ENCODE measurements around the gene WDFY2.

The WDFY2 gene

DNA sequence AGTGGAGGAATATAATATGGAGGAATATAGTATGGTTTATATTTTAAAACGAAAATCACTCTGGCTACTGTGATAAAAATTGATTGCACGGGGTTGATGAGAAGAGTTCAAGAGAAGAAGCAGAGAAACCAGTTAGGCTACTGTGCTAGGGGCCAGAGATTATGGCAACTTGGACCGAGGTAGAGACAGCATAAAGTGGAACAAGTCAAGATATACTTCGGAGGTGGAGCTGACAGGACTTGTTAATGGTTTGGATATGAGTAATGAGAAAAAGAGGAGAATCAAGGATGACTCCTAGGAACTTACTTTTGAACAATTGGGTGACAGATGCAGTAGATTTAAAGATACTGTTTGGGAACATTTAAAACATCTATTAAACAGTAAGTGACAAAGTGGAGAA is 6.6 kb upstream of the WDFY2 start:
- Histone ChIP-seq H3K4me2 (ENCODE audit: low read depth, low read length, poor library complexity, severe bottlenecking) (no peak overlapping the region), H3K9me3 (ENCODE audit: insufficient read depth, low read length) (no peaks in the 10 kb centered on the region), H3K79me2 (ENCODE audit: insufficient read depth, low read length) (no peaks in the 10 kb centered on the region), H3K27ac (ENCODE audit: low read depth, low read length) (no peak overlapping the region), H3F3A (ENCODE audit: insufficient read depth) (no peaks in the 10 kb centered on the region), H3K36me3 (ENCODE audit: low read length) (no peaks in the 10 kb centered on the region), H3K4me3 (ENCODE audit: insufficient read depth, low read length, poor library complexity, severe bottlenecking) (no peak overlapping the region), H4K20me1 (ENCODE audit: low read depth, low read length) (no peaks in the 10 kb centered on the region), H2AFZ (ENCODE audit: low read depth, low read length, severe bottlenecking) (no peak overlapping the region), H3K9ac (ENCODE audit: low read length) (no peak overlapping the region), H3K27me3 (ENCODE audit: low read length) (no peaks in the 10 kb centered on the region), H3K9me2 (replicated peaks; ENCODE audit: insufficient read depth, low read length) (no peaks in the 10 kb centered on the region)
- TF ChIP-seq EZH2phosphoT487 (conservative IDR thresholded peaks at IDR 0.05; ENCODE audit: low read length) = no peak
- TF ChIP-seq, protein P1, sequence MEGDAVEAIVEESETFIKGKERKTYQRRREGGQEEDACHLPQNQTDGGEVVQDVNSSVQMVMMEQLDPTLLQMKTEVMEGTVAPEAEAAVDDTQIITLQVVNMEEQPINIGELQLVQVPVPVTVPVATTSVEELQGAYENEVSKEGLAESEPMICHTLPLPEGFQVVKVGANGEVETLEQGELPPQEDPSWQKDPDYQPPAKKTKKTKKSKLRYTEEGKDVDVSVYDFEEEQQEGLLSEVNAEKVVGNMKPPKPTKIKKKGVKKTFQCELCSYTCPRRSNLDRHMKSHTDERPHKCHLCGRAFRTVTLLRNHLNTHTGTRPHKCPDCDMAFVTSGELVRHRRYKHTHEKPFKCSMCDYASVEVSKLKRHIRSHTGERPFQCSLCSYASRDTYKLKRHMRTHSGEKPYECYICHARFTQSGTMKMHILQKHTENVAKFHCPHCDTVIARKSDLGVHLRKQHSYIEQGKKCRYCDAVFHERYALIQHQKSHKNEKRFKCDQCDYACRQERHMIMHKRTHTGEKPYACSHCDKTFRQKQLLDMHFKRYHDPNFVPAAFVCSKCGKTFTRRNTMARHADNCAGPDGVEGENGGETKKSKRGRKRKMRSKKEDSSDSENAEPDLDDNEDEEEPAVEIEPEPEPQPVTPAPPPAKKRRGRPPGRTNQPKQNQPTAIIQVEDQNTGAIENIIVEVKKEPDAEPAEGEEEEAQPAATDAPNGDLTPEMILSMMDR (IDR thresholded peaks at IDR 0.05; ENCODE audit: insufficient read depth, low read length, poor library complexity, severe bottlenecking) = no peak

DNA sequence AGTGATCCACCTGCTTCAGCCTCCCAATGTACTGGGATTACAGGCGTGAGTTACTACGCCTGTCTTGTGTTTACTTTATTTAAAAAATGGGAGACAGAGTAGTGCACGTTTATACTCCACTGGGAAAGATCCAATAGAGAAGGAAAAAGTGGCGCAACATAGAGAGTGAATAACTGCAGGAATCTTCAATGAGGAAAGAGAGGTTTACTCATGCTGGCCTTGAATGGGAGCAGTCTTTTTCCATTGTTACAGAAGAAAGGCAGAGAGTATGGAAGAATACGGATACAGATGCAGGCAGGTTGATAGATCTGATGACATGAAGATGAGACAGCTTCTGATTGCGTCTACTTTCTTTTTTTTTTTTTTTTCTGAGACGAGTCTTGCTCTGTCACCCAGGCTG is 4.6 kb upstream of the WDFY2 start:
- H3K9me3 ChIP-seq (ENCODE audit: insufficient read depth, low read length) = no peaks in the 10 kb centered on the region
- no peak overlapping the region for H3K9ac ChIP-seq (ENCODE audit: low read length)
- H3K36me3 ChIP-seq (ENCODE audit: low read length) = no peaks in the 10 kb centered on the region
- H3K27me3 ChIP-seq (ENCODE audit: low read length) = no peaks in the 10 kb centered on the region
- no peak overlapping the region for H3K4me3 ChIP-seq (ENCODE audit: insufficient read depth, low read length, poor library complexity, severe bottlenecking)
- H3K9me2 ChIP-seq (replicated peaks; ENCODE audit: insufficient read depth, low read length) = no peaks in the 10 kb centered on the region
- TF ChIP-seq, protein P1 (IDR thresholded peaks at IDR 0.05; ENCODE audit: insufficient read depth, low read length, poor library complexity, severe bottlenecking) = no peak
- TF ChIP-seq EZH2phosphoT487 (conservative IDR thresholded peaks at IDR 0.05; ENCODE audit: low read length) = no peak
- no peaks in the 10 kb centered on the region for H4K20me1 ChIP-seq (ENCODE audit: low read depth, low read length)
- no peak overlapping the region for H3K4me2 ChIP-seq (ENCODE audit: low read depth, low read length, poor library complexity, severe bottlenecking)
- no peak overlapping the region for H3K27ac ChIP-seq (ENCODE audit: low read depth, low read length)
- H3K79me2 ChIP-seq (ENCODE audit: insufficient read depth, low read length) = no peaks in the 10 kb centered on the region
- no peak overlapping the region for H2AFZ ChIP-seq (ENCODE audit: low read depth, low read length, severe bottlenecking)
- no peaks in the 10 kb centered on the region for H3F3A ChIP-seq (ENCODE audit: insufficient read depth)

DNA sequence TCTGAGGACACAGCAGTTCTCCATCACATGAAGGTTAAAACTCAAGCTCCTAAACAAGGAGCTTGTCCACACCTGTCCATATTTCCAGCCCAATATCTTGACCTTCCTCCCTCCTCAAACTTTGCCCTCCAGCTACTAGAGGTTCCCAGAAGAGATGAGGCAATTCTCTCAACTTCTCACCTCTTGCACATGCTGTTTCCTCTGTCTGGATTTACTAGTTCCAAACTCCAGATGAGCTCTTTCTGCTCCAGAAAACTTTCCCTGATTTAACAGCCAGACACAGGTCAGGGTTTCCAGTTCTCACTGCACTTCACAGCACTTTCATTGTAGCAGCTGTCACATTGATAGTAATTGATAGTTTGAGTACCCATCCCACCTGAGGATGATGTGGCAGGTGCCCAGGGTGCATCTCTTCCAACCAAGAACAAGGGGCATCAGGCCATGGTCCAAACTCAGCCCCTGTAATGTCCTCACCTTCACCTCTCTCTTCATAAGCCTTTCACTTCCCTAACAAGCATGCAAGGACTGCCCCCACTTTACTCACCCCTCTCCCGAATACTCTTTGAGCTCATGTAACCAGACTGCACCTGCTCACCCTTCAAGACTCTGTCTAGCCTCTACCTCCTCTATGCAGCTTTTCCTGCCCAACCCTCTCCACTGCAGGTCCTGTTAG is 3.0 kb upstream of the WDFY2 start:
- Histone ChIP-seq H3K27ac (ENCODE audit: low read depth, low read length) (no peak overlapping the region), H3K9me3 (ENCODE audit: insufficient read depth, low read length) (no peaks in the 10 kb centered on the region), H3K9ac (ENCODE audit: low read length) (no peak overlapping the region), H2AFZ (ENCODE audit: low read depth, low read length, severe bottlenecking) (no peak overlapping the region), H3F3A (ENCODE audit: insufficient read depth) (0 out of 2 replicates have a peak, but pooled peaks cover 4% of the 10 kb centered on the region), H3K9me2 (replicated peaks; ENCODE audit: insufficient read depth, low read length) (no peaks in the 10 kb centered on the region), H3K27me3 (ENCODE audit: low read length) (no peaks in the 10 kb centered on the region), H4K20me1 (ENCODE audit: low read depth, low read length) (peaks cover 8% of the 10 kb centered on the region; the same call in 1 of the 2 replicates), H3K36me3 (ENCODE audit: low read length) (no peaks in the 10 kb centered on the region), H3K79me2 (ENCODE audit: insufficient read depth, low read length) (0 out of 2 replicates have a peak, but pooled peaks cover 5% of the 10 kb centered on the region), H3K4me3 (ENCODE audit: insufficient read depth, low read length, poor library complexity, severe bottlenecking) (no peak overlapping the region), H3K4me2 (ENCODE audit: low read depth, low read length, poor library complexity, severe bottlenecking) (no peak overlapping the region)
- TF ChIP-seq, protein P1 (IDR thresholded peaks at IDR 0.05; ENCODE audit: insufficient read depth, low read length, poor library complexity, severe bottlenecking) = no peak
- no peak for TF ChIP-seq EZH2phosphoT487 (conservative IDR thresholded peaks at IDR 0.05; ENCODE audit: low read length)
